ENCODE measurements around the gene CHRNA3.

CHRNA3 gene

GRCh38 chr15:78651930-78652615 lies 31.3 kb upstream of the CHRNA3 start:
- H3K4me3 ChIP-seq (ENCODE audit: low read depth in 1 of 5, low read length in 5 of 5) = no peak overlapping the region
- H3K9ac ChIP-seq (ENCODE audit: low read length in 5 of 5) = no peak overlapping the region
- peaks cover 0 to 6% (median 4%) of the 10 kb centered on the region in 5 donors for H3K27me3 ChIP-seq (ENCODE audit: control insufficient read depth in 5 of 5, insufficient read depth in 4 of 5, low read length in 5 of 5)
- H3K9me3 ChIP-seq (ENCODE audit: control insufficient read depth in 5 of 5, low read length in 5 of 5) = no peaks in the 10 kb centered on the region
- H3K4me1 ChIP-seq (ENCODE audit: control insufficient read depth in 5 of 5, insufficient read depth in 5 of 5, low read length in 5 of 5) = no peaks in the 10 kb centered on the region
- H3K27ac ChIP-seq (ENCODE audit: low read depth, low read length) = no peak overlapping the region
- no peaks in the 10 kb centered on the region for H3K36me3 ChIP-seq (ENCODE audit: control insufficient read depth in 5 of 5, insufficient read depth in 5 of 5, low read length in 5 of 5)

- Histone ChIP-seq H3K9me3 (ENCODE audit: control insufficient read depth in 5 of 5, low read length in 5 of 5) (no peaks in the 10 kb centered on the region), H3K4me1 (ENCODE audit: control insufficient read depth in 5 of 5, insufficient read depth in 5 of 5, low read length in 5 of 5) (no peaks in the 10 kb centered on the region), H3K27me3 (ENCODE audit: control insufficient read depth in 5 of 5, insufficient read depth in 4 of 5, low read length in 5 of 5) (peaks cover 0 to 6% (median 4%) of the 10 kb centered on the region in 5 donors), H3K9ac (ENCODE audit: low read length in 5 of 5) (no peak overlapping the region), H3K4me3 (ENCODE audit: low read depth in 1 of 5, low read length in 5 of 5) (no peak overlapping the region), H3K36me3 (ENCODE audit: control insufficient read depth in 5 of 5, insufficient read depth in 5 of 5, low read length in 5 of 5) (no peaks in the 10 kb centered on the region), H3K27ac (ENCODE audit: low read depth, low read length) (no peak overlapping the region)
Observed at GRCh38 chr15:78651007-78651406, 30.2 kb upstream of the CHRNA3 start.

- no peaks in the 10 kb centered on the region for H3K36me3 ChIP-seq (ENCODE audit: control insufficient read depth in 5 of 5, insufficient read depth in 5 of 5, low read length in 5 of 5)
- H3K9me3 ChIP-seq (ENCODE audit: control insufficient read depth in 5 of 5, low read length in 5 of 5) = no peaks in the 10 kb centered on the region
- H3K9ac ChIP-seq (ENCODE audit: low read length in 5 of 5) = no peak overlapping the region
- H3K27ac ChIP-seq (ENCODE audit: low read depth, low read length) = no peak overlapping the region
- peaks cover 0 to 6% (median 4%) of the 10 kb centered on the region in 5 donors for H3K27me3 ChIP-seq (ENCODE audit: control insufficient read depth in 5 of 5, insufficient read depth in 4 of 5, low read length in 5 of 5)
- no peak overlapping the region for H3K4me3 ChIP-seq (ENCODE audit: low read depth in 1 of 5, low read length in 5 of 5)
- no peaks in the 10 kb centered on the region for H3K4me1 ChIP-seq (ENCODE audit: control insufficient read depth in 5 of 5, insufficient read depth in 5 of 5, low read length in 5 of 5)
Observed at GRCh38 chr15:78650022-78650421, 29.2 kb upstream of the CHRNA3 start.

- Histone ChIP-seq H3K36me3 (ENCODE audit: control insufficient read depth in 5 of 5, insufficient read depth in 5 of 5, low read length in 5 of 5) (no peaks in the 10 kb centered on the region), H3K4me3 (ENCODE audit: low read depth in 1 of 5, low read length in 5 of 5) (no peak overlapping the region), H3K9ac (ENCODE audit: low read length in 5 of 5) (no peak overlapping the region), H3K27ac (ENCODE audit: low read depth, low read length) (no peak overlapping the region), H3K9me3 (ENCODE audit: control insufficient read depth in 5 of 5, low read length in 5 of 5) (no peaks in the 10 kb centered on the region), H3K27me3 (ENCODE audit: control insufficient read depth in 5 of 5, insufficient read depth in 4 of 5, low read length in 5 of 5) (peaks cover 4 to 17% (median 14%) of the 10 kb centered on the region in 5 donors), H3K4me1 (ENCODE audit: control insufficient read depth in 5 of 5, insufficient read depth in 5 of 5, low read length in 5 of 5) (peaks cover 0 to 12% (median 11%) of the 10 kb centered on the region in 5 donors)
Observed at GRCh38 chr15:78645009-78645408, 24.2 kb upstream of the CHRNA3 start.

DNA sequence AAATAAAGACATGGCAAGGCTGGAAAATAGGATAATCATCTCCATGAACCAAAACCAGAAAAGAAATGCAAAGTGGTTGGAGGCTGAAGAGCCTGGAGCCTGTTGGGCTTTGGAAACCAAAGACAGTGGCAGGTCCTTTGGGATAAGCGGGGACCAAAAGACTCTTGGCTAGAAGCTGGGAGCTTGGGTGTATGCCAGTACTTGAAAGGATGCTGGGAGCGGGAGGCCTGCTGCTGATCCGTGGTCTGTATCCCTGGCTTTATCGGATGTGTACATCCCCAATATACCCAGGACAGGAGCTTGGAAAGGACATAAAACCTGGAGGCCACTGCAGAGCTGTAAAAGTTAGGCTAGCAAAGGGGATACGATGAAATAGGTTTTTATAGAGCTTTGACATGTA lies 21.5 kb upstream of the CHRNA3 start:
- H3K4me3 ChIP-seq (ENCODE audit: low read depth in 1 of 5, low read length in 5 of 5) = no peak overlapping the region
- peaks cover 5 to 25% (median 18%) of the 10 kb centered on the region in 5 donors for H3K27me3 ChIP-seq (ENCODE audit: control insufficient read depth in 5 of 5, insufficient read depth in 4 of 5, low read length in 5 of 5)
- H3K9me3 ChIP-seq (ENCODE audit: control insufficient read depth in 5 of 5, low read length in 5 of 5) = no peaks in the 10 kb centered on the region
- H3K27ac ChIP-seq (ENCODE audit: low read depth, low read length) = no peak overlapping the region
- H3K36me3 ChIP-seq (ENCODE audit: control insufficient read depth in 5 of 5, insufficient read depth in 5 of 5, low read length in 5 of 5) = no peaks in the 10 kb centered on the region
- H3K4me1 ChIP-seq (ENCODE audit: control insufficient read depth in 5 of 5, insufficient read depth in 5 of 5, low read length in 5 of 5) = peaks cover 0 to 12% (median 11%) of the 10 kb centered on the region in 5 donors
- no peak overlapping the region for H3K9ac ChIP-seq (ENCODE audit: low read length in 5 of 5)

DNA sequence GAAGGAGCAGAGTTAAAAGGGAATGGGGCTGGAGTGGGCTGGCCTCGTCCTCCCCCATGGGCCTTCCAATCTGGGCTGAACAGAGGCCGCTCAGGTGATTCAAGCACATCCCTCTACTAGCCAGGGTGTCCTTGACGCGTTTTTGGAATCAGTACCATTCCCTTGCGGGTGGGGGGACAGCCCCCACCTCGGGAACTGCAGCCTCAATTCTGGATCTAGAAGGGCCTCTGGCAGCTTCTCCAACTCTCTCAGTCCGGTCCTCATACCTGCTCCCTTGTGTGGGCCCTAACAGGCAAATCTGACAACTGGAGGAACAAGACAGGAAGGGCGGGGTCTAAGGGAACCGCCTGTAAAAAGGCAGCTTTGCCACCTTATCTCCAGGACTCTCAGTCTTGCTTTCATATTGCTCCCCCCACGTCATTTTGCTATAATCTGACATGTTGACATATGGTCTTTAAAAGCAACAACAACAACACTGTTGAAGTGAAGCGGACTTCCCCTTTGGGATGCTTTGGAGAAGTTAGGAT lies 21.0 kb upstream of the CHRNA3 start:
- no peak overlapping the region for H3K9ac ChIP-seq (ENCODE audit: low read length in 5 of 5)
- peaks cover 5 to 25% (median 18%) of the 10 kb centered on the region in 5 donors for H3K27me3 ChIP-seq (ENCODE audit: control insufficient read depth in 5 of 5, insufficient read depth in 4 of 5, low read length in 5 of 5)
- no peak overlapping the region for H3K27ac ChIP-seq (ENCODE audit: low read depth, low read length)
- H3K9me3 ChIP-seq (ENCODE audit: control insufficient read depth in 5 of 5, low read length in 5 of 5) = no peaks in the 10 kb centered on the region
- no peak overlapping the region for H3K4me3 ChIP-seq (ENCODE audit: low read depth in 1 of 5, low read length in 5 of 5)
- peaks cover 0 to 12% (median 11%) of the 10 kb centered on the region in 5 donors for H3K4me1 ChIP-seq (ENCODE audit: control insufficient read depth in 5 of 5, insufficient read depth in 5 of 5, low read length in 5 of 5)
- H3K36me3 ChIP-seq (ENCODE audit: control insufficient read depth in 5 of 5, insufficient read depth in 5 of 5, low read length in 5 of 5) = no peaks in the 10 kb centered on the region

GRCh38 chr15:78641102-78641748 lies 20.4 kb upstream of the CHRNA3 start, which contains the start of gene CHRNB4:
Gene CHRNB4 (minus strand): TSS chr15:78641210. CDS start chr15:78641133, 77 bp downstream.
- no peaks in the 10 kb centered on the region for H3K9me3 ChIP-seq (ENCODE audit: control insufficient read depth in 5 of 5, low read length in 5 of 5)
- peak within 1 kb of the TSS in 1 of 5 donors; percentile 32 for H3K9ac ChIP-seq (ENCODE audit: low read length in 5 of 5)
- H3K4me1 ChIP-seq (ENCODE audit: control insufficient read depth in 5 of 5, insufficient read depth in 5 of 5, low read length in 5 of 5) = peaks cover 0 to 12% (median 11%) of the 10 kb centered on the region in 5 donors
- peaks cover 5 to 25% (median 18%) of the 10 kb centered on the region in 5 donors for H3K27me3 ChIP-seq (ENCODE audit: control insufficient read depth in 5 of 5, insufficient read depth in 4 of 5, low read length in 5 of 5)
- H3K36me3 ChIP-seq (ENCODE audit: control insufficient read depth in 5 of 5, insufficient read depth in 5 of 5, low read length in 5 of 5) = no peaks in the 10 kb centered on the region
- peak within 1 kb of the TSS in 4 of 5 donors; percentile 22 to 51 (median 30) for H3K4me3 ChIP-seq (ENCODE audit: low read depth in 1 of 5, low read length in 5 of 5)
- H3K27ac ChIP-seq (ENCODE audit: low read depth, low read length) = no peak within 1 kb of the TSS

GRCh38 chr15:78640527-78641101 lies 19.8 kb upstream of the CHRNA3 start:
- Histone ChIP-seq H3K4me1 (ENCODE audit: control insufficient read depth in 5 of 5, insufficient read depth in 5 of 5, low read length in 5 of 5) (peaks cover 0 to 12% (median 11%) of the 10 kb centered on the region in 5 donors), H3K9ac (ENCODE audit: low read length in 5 of 5) (peak overlapping the region in 1 of 5 donors; percentile 32), H3K27ac (ENCODE audit: low read depth, low read length) (no peak overlapping the region), H3K27me3 (ENCODE audit: control insufficient read depth in 5 of 5, insufficient read depth in 4 of 5, low read length in 5 of 5) (peaks cover 5 to 25% (median 18%) of the 10 kb centered on the region in 5 donors), H3K9me3 (ENCODE audit: control insufficient read depth in 5 of 5, low read length in 5 of 5) (no peaks in the 10 kb centered on the region), H3K36me3 (ENCODE audit: control insufficient read depth in 5 of 5, insufficient read depth in 5 of 5, low read length in 5 of 5) (no peaks in the 10 kb centered on the region), H3K4me3 (ENCODE audit: low read depth in 1 of 5, low read length in 5 of 5) (peak overlapping the region in 4 of 5 donors; percentile 22 to 51 (median 30))

DNA sequence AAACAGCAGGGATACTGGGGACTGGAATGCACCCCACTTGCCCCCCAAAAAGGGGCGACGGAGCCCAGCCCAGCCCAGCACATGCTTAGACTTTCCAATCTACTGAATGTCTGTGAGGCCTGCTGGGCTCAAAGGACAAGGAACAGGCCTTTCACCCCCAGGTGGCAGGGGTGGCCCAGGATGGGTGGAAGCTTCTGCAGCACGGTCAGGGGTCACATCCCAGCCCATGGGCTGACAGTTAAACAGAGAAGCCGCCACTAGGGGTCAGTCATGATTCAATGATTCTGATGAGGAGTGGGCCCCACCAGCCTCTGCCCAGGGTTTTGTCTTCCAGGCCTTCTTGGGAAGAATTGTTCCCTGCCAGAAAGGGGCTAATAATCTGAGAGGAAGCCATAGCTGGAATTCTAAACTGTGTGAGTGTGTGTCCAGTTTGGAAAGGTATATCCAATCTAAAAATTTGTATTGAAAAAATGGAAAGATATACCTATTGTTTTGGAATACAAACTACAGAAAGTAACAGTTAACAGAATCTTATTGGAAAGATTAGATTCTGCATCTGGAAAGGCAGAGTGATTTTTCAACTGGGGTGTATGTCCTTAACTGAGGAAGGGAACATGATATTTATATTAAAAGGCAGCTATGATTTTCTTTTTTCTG lies 18.0 kb upstream of the CHRNA3 start:
- H3K27me3 ChIP-seq (ENCODE audit: control insufficient read depth in 5 of 5, insufficient read depth in 4 of 5, low read length in 5 of 5) = peaks cover 10 to 25% (median 18%) of the 10 kb centered on the region in 5 donors
- H3K4me1 ChIP-seq (ENCODE audit: control insufficient read depth in 5 of 5, insufficient read depth in 5 of 5, low read length in 5 of 5) = peaks cover 0 to 12% (median 11%) of the 10 kb centered on the region in 5 donors
- no peaks in the 10 kb centered on the region for H3K36me3 ChIP-seq (ENCODE audit: control insufficient read depth in 5 of 5, insufficient read depth in 5 of 5, low read length in 5 of 5)
- no peak overlapping the region for H3K9ac ChIP-seq (ENCODE audit: low read length in 5 of 5)
- peaks cover 0 to 7% (median under 1%) of the 10 kb centered on the region in 5 donors for H3K9me3 ChIP-seq (ENCODE audit: control insufficient read depth in 5 of 5, low read length in 5 of 5)
- H3K27ac ChIP-seq (ENCODE audit: low read depth, low read length) = no peak overlapping the region
- no peak overlapping the region for H3K4me3 ChIP-seq (ENCODE audit: low read depth in 1 of 5, low read length in 5 of 5)

Data from subcutaneous abdominal adipose tissue (tissue), 5 donors.